ENCODE data around the gene CD82.

The CD82 gene

DNA sequence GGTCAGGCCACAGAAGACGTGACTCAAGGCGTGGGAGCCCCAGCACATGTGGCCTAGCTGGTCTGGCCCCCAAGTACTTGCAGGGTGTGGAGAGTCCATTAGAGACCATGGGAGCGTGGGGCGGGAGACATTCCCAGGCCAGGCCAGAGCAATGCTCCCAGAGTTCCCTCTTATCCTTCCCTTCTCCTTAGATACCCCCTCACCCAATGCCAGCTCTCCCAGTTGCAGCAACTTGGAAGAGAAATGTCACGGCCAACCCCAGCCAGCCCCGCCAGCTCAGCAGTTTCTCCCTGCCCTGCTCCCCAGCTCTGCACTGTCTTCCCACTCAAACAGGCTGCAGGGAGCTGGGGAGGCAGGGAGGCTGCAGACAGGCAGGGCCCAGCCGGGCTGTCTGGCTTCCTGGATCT lies 95.9 kb downstream of the CD82 start:
- no peak for DNase-seq (ENCODE audit: low read depth, low spot score)
